Neural progenitor cell (in vitro differentiated cells): Measurements from ENCODE around the gene GGA3. TPM values are rescaled to one million over a fixed set of nuclear protein-coding genes. Genes with fewer than 3 reads are reported as not detected.

ENCODE experiments used
- DNase-seq: peaks from one replicate; pipeline ENCODE4 v3.0.0-alpha.2; 2016; ENCODE audit warnings: low spot score
- H2AFZ ChIP-seq: fragments of 200-600 bp; sonication (generic); replicated peaks from 2 replicates; pipeline ENCODE4 v1.6.1; 2016; ENCODE audit warnings: antibody characterized with exemption
- H3F3A ChIP-seq: fragments of 200-600 bp; sonication (generic); 2 replicates; pipeline ENCODE4 v1.6.1; 2016; ENCODE audit warnings: antibody characterized with exemption, low read depth
- H3K27ac ChIP-seq: fragments of 200-600 bp; sonication (generic); 2 replicates; pipeline ENCODE4 v1.5.1; 2016; ENCODE audit warnings: mild to moderate bottlenecking
- H3K27me3 ChIP-seq: fragments of 200-600 bp; sonication (generic); 2 replicates; pipeline ENCODE4 v1.6.1; 2016; ENCODE audit warnings: mild to moderate bottlenecking, moderate library complexity
- H3K36me3 ChIP-seq: fragments of 200-600 bp; sonication (generic); 2 replicates; pipeline ENCODE4 v1.5.1; 2016
- H3K4me1 ChIP-seq: fragments of 200-600 bp; sonication (generic); 2 replicates; pipeline ENCODE4 v1.6.1; 2016; ENCODE audit warnings: mixed run types
- H3K4me2 ChIP-seq: fragments of 200-600 bp; sonication (generic); 2 replicates; pipeline ENCODE4 v1.6.1; 2016
- H3K4me3 ChIP-seq: fragments of 200-600 bp; sonication (generic); 2 replicates; pipeline ENCODE4 v1.5.1; 2016
- H3K79me2 ChIP-seq: fragments of 200-600 bp; sonication (generic); 2 replicates; pipeline ENCODE4 v1.6.1; 2016; ENCODE audit warnings: low read depth
- H3K9ac ChIP-seq: fragments of 200-600 bp; sonication (generic); 2 replicates; pipeline ENCODE4 v1.6.1; 2016
- H3K9me3 ChIP-seq: fragments of 200-600 bp; sonication (generic); 2 replicates; pipeline ENCODE4 v1.5.1; 2016; ENCODE audit warnings: low read depth
- H4K20me1 ChIP-seq: fragments of 200-600 bp; sonication (generic); 2 replicates; pipeline ENCODE4 v1.6.1; 2016; ENCODE audit warnings: low read depth
- H3K27ac Mint-ChIP-seq: 3 replicates; pipeline ENCODE4 v1.8.0; 2021; ENCODE audit warnings: mixed read lengths
- H3K27me3 Mint-ChIP-seq: 2 replicates; pipeline ENCODE4 v1.8.0; 2022; ENCODE audit warnings: low read depth, mild to moderate bottlenecking, inconsistent platforms, moderate library complexity, mixed read lengths; ENCODE audit not compliant: insufficient read depth
- H3K36me3 Mint-ChIP-seq: 3 replicates; pipeline ENCODE4 v1.8.0; 2021; ENCODE audit warnings: mixed read lengths
- H3K4me1 Mint-ChIP-seq: 3 replicates; pipeline ENCODE4 v1.8.0; 2021; ENCODE audit warnings: mixed read lengths
- H3K4me3 Mint-ChIP-seq: 3 replicates; pipeline ENCODE4 v1.8.0; 2021; ENCODE audit warnings: mild to moderate bottlenecking, moderate library complexity, mixed read lengths
- H3K9me3 Mint-ChIP-seq: 3 replicates; pipeline ENCODE4 v1.8.0; 2020; ENCODE audit warnings: mixed read lengths
- EZH2 ChIP-seq: fragments of 200-600 bp; sonication (generic); IDR thresholded peaks from 2 replicates; pipeline ENCODE4 v1.6.1; 2017; ENCODE audit warnings: antibody characterized with exemption, mild to moderate bottlenecking, moderate library complexity
- EZH2phosphoT487 ChIP-seq: fragments of 200-600 bp; sonication (generic); IDR thresholded peaks from 2 replicates; pipeline ENCODE4 v1.6.1; 2017; ENCODE audit warnings: antibody characterized with exemption
- total RNA-seq: library from RNA; depleted of rRNA; stranded (reverse); fragments of >200 nt; gene quantifications from 2 replicates; pipeline ENCODE4 v1.2.3, GENCODE V29; 2015; ENCODE audit warnings: low replicate concordance
- TF ChIP-seq, protein P1 (sequence below): fragments of 200-600 bp; sonication (generic); IDR thresholded peaks from 2 replicates; pipeline ENCODE4 v1.5.1; 2017; ENCODE audit warnings: antibody characterized with exemption, mild to moderate bottlenecking

Gene GGA3
- total RNA-seq, 1 donor from 2014 or later, result 28.0 TPM

DNA sequence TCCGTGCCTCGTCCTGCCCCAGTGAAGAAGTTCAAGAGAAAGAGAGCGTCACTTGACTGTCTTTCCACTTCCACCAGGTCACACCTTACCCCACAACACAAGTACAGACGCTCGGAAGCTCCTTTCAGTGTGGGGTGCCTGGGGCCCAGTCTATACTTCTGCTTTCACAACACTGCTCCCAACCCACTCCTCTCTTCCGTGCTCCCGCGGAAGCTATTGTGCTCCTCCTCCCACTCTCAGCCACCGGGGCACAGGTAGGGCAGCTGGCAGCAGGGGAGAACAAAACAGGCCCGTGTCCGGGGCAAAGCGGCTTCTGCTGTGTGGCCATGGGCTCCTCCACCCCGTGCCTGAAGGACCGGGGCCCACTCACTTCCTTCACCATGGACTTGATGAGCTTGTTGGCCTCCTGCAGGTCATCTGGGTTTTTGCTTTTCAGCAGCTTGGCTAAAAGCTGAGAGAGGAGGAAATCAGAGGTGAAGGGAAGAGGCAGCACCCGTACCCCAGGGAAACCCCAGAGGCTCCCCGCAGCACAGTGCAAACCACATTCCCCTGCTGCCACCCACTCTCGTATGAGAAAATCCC is 18.9 kb downstream of the GGA3 start:
- H3K4me2 ChIP-seq, result no peak overlapping the region

DNA sequence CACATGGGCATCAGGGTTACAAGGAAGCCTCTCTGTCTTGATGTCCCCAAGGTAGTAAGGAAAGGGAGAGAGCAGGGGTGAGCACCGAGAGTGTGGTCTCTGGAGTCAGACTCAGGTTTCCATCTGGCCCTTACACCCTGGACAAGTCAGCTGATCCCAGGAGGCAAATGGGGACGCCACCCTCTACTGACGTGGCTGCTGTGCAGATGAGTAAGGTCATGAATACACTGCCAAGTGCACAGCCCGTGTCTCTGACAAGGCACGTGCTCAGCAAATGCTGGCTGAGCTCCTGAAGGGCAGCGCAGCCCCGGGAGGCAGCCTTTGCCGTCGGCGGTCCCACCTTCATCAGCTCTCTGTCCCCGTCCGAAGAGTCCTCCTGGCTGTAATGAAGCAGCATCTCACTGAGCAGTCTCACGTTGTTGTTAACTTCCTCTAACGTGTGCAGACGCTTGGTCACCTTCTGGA is 19.4 kb downstream of the GGA3 start:
- H3K4me3 ChIP-seq, result no peak overlapping the region
- Mint-ChIP-seq H3K36me3 (peaks cover 23% of the 10 kb centered on the region), H3K4me3 (peak overlapping the region; percentile 33), H3K9me3 (no peaks in the 10 kb centered on the region), H3K27me3 (peaks cover 11% of the 10 kb centered on the region), H3K27ac (no peak overlapping the region), H3K4me1 (no peaks in the 10 kb centered on the region)
- H3K9me3 ChIP-seq, result no peaks in the 10 kb centered on the region
- no peak overlapping the region for H2AFZ ChIP-seq
- peaks cover 8% of the 10 kb centered on the region for H4K20me1 ChIP-seq
- TF ChIP-seq EZH2phosphoT487 (no peak), EZH2 (no peak)
- TF ChIP-seq, protein P1, sequence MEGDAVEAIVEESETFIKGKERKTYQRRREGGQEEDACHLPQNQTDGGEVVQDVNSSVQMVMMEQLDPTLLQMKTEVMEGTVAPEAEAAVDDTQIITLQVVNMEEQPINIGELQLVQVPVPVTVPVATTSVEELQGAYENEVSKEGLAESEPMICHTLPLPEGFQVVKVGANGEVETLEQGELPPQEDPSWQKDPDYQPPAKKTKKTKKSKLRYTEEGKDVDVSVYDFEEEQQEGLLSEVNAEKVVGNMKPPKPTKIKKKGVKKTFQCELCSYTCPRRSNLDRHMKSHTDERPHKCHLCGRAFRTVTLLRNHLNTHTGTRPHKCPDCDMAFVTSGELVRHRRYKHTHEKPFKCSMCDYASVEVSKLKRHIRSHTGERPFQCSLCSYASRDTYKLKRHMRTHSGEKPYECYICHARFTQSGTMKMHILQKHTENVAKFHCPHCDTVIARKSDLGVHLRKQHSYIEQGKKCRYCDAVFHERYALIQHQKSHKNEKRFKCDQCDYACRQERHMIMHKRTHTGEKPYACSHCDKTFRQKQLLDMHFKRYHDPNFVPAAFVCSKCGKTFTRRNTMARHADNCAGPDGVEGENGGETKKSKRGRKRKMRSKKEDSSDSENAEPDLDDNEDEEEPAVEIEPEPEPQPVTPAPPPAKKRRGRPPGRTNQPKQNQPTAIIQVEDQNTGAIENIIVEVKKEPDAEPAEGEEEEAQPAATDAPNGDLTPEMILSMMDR, result no peak
- no peak overlapping the region for H3K9ac ChIP-seq
- no peaks in the 10 kb centered on the region for H3K27me3 ChIP-seq
- no peak overlapping the region for H3K4me2 ChIP-seq
- peaks cover 5% of the 10 kb centered on the region for H3K79me2 ChIP-seq
- no peaks in the 10 kb centered on the region for H3K4me1 ChIP-seq
- H3K27ac ChIP-seq, result no peak overlapping the region
- H3F3A ChIP-seq, result peaks cover 33% of the 10 kb centered on the region
- no peak for DNase-seq
- H3K36me3 ChIP-seq, result no peaks in the 10 kb centered on the region

More for the DNA sequence above, 18.9 kb downstream of the GGA3 start:
- Histone ChIP-seq H3K36me3 (no peaks in the 10 kb centered on the region), H3F3A (peaks cover 33% of the 10 kb centered on the region), H3K4me3 (no peak overlapping the region), H3K9ac (no peak overlapping the region), H3K79me2 (peaks cover 11% of the 10 kb centered on the region), H3K9me3 (no peaks in the 10 kb centered on the region), H3K4me1 (no peaks in the 10 kb centered on the region), H3K27ac (no peak overlapping the region), H4K20me1 (peaks cover 8% of the 10 kb centered on the region), H2AFZ (no peak overlapping the region), H3K27me3 (no peaks in the 10 kb centered on the region)
- TF ChIP-seq, protein P1, result no peak
- TF ChIP-seq EZH2phosphoT487, result no peak
- no peak for TF ChIP-seq EZH2
- DNase-seq, result no peak
- H3K27ac Mint-ChIP-seq, result no peak overlapping the region
- H3K9me3 Mint-ChIP-seq, result no peaks in the 10 kb centered on the region
- H3K27me3 Mint-ChIP-seq, result peaks cover 11% of the 10 kb centered on the region
- peak overlapping the region; percentile 33 for H3K4me3 Mint-ChIP-seq
- H3K36me3 Mint-ChIP-seq, result peaks cover 21% of the 10 kb centered on the region
- no peaks in the 10 kb centered on the region for H3K4me1 Mint-ChIP-seq

DNA sequence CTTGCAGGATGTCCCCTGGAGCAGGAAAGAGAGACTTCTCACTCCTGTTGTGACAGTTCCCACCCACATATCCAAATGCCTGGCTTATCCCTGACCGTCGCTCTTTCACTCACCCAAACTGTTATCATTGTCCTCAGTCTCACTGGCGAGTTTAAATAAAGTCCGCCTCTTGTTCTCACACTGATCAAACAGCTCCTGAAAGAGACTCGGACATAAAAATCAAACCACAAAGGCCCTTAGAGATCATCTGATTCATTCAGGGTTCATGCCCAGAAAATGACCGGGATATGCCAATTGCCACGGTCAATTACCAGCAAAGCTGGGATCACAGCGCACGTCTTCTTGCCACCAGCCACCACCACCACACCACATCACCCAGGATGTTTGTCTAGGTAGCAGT is 19.9 kb downstream of the GGA3 start:
- Mint-ChIP-seq H3K27me3 (peaks cover 11% of the 10 kb centered on the region), H3K36me3 (peaks cover 23% of the 10 kb centered on the region), H3K4me1 (no peaks in the 10 kb centered on the region), H3K27ac (no peak overlapping the region), H3K9me3 (no peaks in the 10 kb centered on the region), H3K4me3 (no peak overlapping the region)
- H3K4me3 ChIP-seq, result no peak overlapping the region
- H3K4me1 ChIP-seq, result no peaks in the 10 kb centered on the region
- no peak overlapping the region for H2AFZ ChIP-seq
- peaks cover 8% of the 10 kb centered on the region for H4K20me1 ChIP-seq
- H3K79me2 ChIP-seq, result peaks cover under 1% of the 10 kb centered on the region
- H3K9ac ChIP-seq, result no peak overlapping the region
- peaks cover 33% of the 10 kb centered on the region for H3F3A ChIP-seq
- no peaks in the 10 kb centered on the region for H3K36me3 ChIP-seq
- no peak overlapping the region for H3K27ac ChIP-seq
- H3K9me3 ChIP-seq, result no peaks in the 10 kb centered on the region
- TF ChIP-seq EZH2phosphoT487, result no peak
- TF ChIP-seq EZH2, result no peak
- TF ChIP-seq, protein P1, result no peak
- DNase-seq, result no peak
- no peaks in the 10 kb centered on the region for H3K27me3 ChIP-seq
- no peak overlapping the region for H3K4me2 ChIP-seq
